ENCODE results near the gene FAM168A.

Gene FAM168A

DNA sequence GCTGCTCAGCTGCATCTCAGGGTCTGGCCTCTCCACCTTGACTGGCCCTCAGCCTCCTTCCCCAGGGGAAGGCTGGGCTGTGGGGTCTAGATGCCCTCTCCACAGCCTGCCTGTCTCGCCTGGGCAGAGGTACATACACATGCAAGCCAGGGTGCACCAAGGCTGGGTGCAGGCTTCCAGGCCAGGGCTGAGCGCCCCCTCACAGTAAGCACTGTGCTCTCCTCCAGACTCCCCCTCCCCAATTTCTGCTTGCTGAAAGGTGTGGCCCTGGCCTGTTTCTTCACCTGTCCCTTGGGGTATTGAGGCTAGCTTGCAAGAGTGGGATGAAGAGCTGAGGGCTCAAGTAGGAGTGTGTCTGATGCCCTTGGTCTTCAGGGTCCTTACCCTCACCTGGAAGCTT lies 199.2 kb downstream of the FAM168A start:
- H3K9me3 ChIP-seq (ENCODE audit: severe bottlenecking): no peaks in the 10 kb centered on the region
- no peaks in the 10 kb centered on the region for H3K27me3 ChIP-seq (ENCODE audit: insufficient read depth, low read depth, severe bottlenecking)
- H3K27ac ChIP-seq: no peak overlapping the region
- peaks cover 41% of the 10 kb centered on the region for H3K36me3 ChIP-seq
- no peak for DNase-seq
- TF ChIP-seq, protein P1, sequence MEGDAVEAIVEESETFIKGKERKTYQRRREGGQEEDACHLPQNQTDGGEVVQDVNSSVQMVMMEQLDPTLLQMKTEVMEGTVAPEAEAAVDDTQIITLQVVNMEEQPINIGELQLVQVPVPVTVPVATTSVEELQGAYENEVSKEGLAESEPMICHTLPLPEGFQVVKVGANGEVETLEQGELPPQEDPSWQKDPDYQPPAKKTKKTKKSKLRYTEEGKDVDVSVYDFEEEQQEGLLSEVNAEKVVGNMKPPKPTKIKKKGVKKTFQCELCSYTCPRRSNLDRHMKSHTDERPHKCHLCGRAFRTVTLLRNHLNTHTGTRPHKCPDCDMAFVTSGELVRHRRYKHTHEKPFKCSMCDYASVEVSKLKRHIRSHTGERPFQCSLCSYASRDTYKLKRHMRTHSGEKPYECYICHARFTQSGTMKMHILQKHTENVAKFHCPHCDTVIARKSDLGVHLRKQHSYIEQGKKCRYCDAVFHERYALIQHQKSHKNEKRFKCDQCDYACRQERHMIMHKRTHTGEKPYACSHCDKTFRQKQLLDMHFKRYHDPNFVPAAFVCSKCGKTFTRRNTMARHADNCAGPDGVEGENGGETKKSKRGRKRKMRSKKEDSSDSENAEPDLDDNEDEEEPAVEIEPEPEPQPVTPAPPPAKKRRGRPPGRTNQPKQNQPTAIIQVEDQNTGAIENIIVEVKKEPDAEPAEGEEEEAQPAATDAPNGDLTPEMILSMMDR (IDR thresholded peaks at IDR 0.05; ENCODE audit: low read depth, low read length): no peak
- no peak overlapping the region for H3K4me3 ChIP-seq (ENCODE audit: low read depth, low read length)

DNA sequence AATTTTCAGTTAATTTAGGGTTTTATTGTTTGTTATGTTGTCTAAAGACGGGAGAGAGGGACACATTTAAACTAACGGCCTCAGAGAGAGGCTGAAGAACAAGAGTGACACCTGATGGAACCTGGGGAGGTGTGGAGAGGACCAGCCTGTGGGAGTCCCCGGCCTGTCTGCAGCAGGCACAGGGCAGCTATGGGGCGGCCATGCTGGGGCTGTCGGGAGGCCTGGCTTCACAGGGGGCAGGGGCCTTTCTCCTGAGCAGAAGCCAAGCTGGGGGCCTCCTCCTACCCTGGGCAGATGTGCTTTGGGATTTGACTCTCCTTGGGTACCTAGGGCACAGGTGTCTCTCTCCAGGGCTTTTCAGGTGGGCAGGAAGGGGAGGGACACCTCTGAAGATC lies 199.8 kb downstream of the FAM168A start:
- no peak overlapping the region for H3K4me3 ChIP-seq (ENCODE audit: low read depth, low read length)
- no peaks in the 10 kb centered on the region for H3K9me3 ChIP-seq (ENCODE audit: severe bottlenecking)
- TF ChIP-seq, protein P1 (IDR thresholded peaks at IDR 0.05; ENCODE audit: low read depth, low read length): no peak
- H3K27me3 ChIP-seq (ENCODE audit: insufficient read depth, low read depth, severe bottlenecking): no peaks in the 10 kb centered on the region
- DNase-seq: no peak
- peaks cover 41% of the 10 kb centered on the region for H3K36me3 ChIP-seq
- no peak overlapping the region for H3K27ac ChIP-seq

DNA sequence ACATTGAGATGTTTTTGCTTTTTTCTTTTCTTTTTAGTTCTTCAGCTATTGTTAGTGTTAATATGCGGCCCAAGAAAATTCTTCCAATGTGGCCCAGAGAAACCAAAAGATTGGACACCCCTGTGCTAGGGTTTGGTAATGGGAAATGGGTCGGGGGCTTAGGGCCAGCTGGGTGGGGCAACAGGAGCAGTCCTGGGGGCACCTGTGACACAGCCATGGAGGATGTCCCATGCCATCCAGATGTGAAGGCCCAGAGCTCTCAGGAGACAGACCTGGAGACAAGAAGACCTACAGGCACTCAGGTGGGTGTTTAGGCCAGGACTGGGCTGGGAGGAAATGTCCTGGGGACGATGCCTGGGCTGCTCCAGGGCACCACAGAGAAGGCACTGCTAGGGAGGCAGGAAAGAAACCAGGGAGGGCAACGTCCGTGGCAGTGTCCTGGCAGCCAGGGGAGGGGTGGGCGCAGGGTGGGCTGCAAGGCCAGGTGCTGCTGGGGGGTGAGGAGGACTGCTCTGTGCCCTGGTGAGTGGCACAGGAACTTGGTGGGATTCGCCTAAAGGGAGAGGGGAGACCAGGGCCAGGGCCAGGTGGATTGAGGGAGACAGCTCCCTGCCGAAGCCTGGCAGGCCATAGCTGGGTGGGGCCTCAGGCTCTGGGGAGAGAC lies 200.3 kb downstream of the FAM168A start:
- peaks cover 45% of the 10 kb centered on the region for H3K36me3 ChIP-seq
- DNase-seq: no peak
- TF ChIP-seq, protein P1 (IDR thresholded peaks at IDR 0.05; ENCODE audit: low read depth, low read length): no peak
- H3K4me3 ChIP-seq (ENCODE audit: low read depth, low read length): no peak overlapping the region
- no peaks in the 10 kb centered on the region for H3K27me3 ChIP-seq (ENCODE audit: insufficient read depth, low read depth, severe bottlenecking)
- no peak overlapping the region for H3K27ac ChIP-seq
- no peaks in the 10 kb centered on the region for H3K9me3 ChIP-seq (ENCODE audit: severe bottlenecking)

DNA sequence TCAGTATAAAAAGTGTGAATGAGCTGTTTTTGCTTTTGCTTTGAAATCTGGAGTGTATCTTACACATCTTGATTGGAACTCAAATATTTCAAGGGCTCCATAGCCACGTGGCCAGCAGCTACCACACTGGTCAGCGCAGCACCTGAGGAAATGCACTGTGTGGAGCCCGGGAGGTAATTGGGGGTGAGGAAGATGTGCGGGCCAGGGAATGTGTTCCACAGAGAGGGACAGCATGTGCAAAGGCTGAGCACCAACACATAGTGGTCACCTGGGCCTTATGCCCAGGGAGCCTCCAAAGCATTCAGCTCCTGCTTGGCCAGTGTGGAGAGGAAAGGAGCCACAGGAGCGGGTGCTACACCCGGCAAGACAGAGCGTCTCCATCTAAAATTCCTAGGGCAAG lies 200.9 kb downstream of the FAM168A start:
- Histone ChIP-seq H3K4me3 (ENCODE audit: low read depth, low read length) (no peak overlapping the region), H3K27me3 (ENCODE audit: insufficient read depth, low read depth, severe bottlenecking) (no peaks in the 10 kb centered on the region), H3K9me3 (ENCODE audit: severe bottlenecking) (no peaks in the 10 kb centered on the region), H3K27ac (no peak overlapping the region), H3K36me3 (peaks cover 48% of the 10 kb centered on the region)
- DNase-seq: no peak
- TF ChIP-seq, protein P1 (IDR thresholded peaks at IDR 0.05; ENCODE audit: low read depth, low read length): no peak

DNA sequence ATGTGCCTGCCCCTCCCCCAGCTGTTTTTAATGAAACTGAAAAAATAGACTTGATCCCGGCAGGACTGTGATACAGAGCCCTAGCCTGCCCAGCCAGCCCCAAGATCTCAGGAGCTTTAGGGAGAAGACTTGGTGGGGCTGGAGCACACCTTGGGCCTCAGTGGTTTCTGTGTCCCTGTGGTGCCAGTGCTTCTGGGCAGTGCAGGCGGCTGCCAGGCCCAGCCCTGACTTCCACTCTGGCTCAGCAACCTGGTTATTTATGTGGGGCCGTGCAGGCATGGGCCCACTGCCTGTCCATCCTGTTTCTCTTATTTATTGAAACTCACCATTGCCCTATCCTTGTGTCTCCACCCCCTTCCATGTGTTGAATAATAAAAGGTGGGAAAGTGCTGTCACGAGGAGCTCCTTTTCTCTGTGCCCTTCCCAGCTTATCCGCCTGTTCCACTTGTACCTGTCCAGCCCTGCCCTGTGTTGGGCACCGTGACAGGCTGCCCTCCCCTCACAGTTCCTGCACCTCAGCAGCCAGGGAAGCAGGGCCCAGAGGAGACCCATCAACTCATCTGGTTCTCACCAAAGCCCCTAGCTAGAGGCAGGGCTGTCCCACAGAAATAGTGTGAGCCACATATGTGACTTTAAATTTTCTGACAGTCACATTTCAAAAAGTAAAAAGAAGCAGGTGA lies 201.5 kb downstream of the FAM168A start:
- TF ChIP-seq, protein P1 (IDR thresholded peaks at IDR 0.05; ENCODE audit: low read depth, low read length): no peak
- Histone ChIP-seq H3K27me3 (ENCODE audit: insufficient read depth, low read depth, severe bottlenecking) (no peaks in the 10 kb centered on the region), H3K4me3 (ENCODE audit: low read depth, low read length) (no peak overlapping the region), H3K36me3 (peaks cover 48% of the 10 kb centered on the region), H3K9me3 (ENCODE audit: severe bottlenecking) (no peaks in the 10 kb centered on the region), H3K27ac (no peak overlapping the region; the same call in 1 of the 2 replicates)
- DNase-seq: no peak
